ENCODE data around the gene KRT80. TPM values are rescaled to one million over a fixed set of nuclear protein-coding genes. Genes with fewer than 3 reads are reported as not detected.
A peak's percentile ranks its signal among the peaks of the same experiment; 100 is the strongest.

KRT80 gene
- polyA plus RNA-seq, 1 donor (not counting 4 experiments of a cell fraction or from before 2014, with no cell fraction given) = 4.1 TPM

- H2AFZ ChIP-seq (ENCODE audit: control insufficient read depth, low read length) = no peak overlapping the region
- H4K20me1 ChIP-seq (ENCODE audit: control insufficient read depth, extremely low read depth, insufficient read depth, low read length) = no peaks in the 10 kb centered on the region
- peak overlapping the region; percentile 7 for H3K9ac ChIP-seq (ENCODE audit: control insufficient read depth, extremely low read depth, insufficient read depth, low read length)
- H3K9me1 ChIP-seq (ENCODE audit: control insufficient read depth, extremely low read depth, insufficient read depth, low read length) = no peaks in the 10 kb centered on the region
- H3K27ac ChIP-seq (ENCODE audit: control insufficient read depth, insufficient read depth, low read length) = peak overlapping the region; percentile 63
- TF ChIP-seq EZH2 (IDR thresholded peaks at IDR 0.05; ENCODE audit: low read length) (no peak), CTCF (optimal IDR thresholded peaks at IDR 0.05 in 1 of 3, IDR thresholded peaks at IDR 0.05 in 1 of 3, conservative IDR thresholded peaks at IDR 0.05 in 1 of 3; ENCODE audit: extremely low read depth in 1 of 3, insufficient read depth in 2 of 3, low read length in 3 of 3) (no peak)
- dilution Hi-C loops (cut with MboI; ENCODE audit: extremely low pct_ligation_motif_present, low sequenced_read_pairs) = no loop called here
- no peaks in the 10 kb centered on the region for H3K36me3 ChIP-seq (ENCODE audit: control insufficient read depth in 2 of 2, extremely low read depth in 1 of 2, insufficient read depth in 2 of 2, low read length in 2 of 2)
- H3K4me3 ChIP-seq (ENCODE audit: control insufficient read depth in 2 of 3, extremely low read depth in 1 of 3, insufficient read depth in 2 of 3, low read depth in 1 of 3, low read length in 3 of 3) = no peak overlapping the region
- no peaks in the 10 kb centered on the region for H3K27me3 ChIP-seq (ENCODE audit: control insufficient read depth, extremely low read depth, insufficient read depth, low read length)
- peak; percentile 91 for FAIRE-seq
- no peaks in the 10 kb centered on the region for H3K9me3 ChIP-seq (ENCODE audit: control insufficient read depth, low read depth, low read length)
- H3K4me1 ChIP-seq (ENCODE audit: control insufficient read depth, extremely low read depth, insufficient read depth, low read length) = peaks cover 63% of the 10 kb centered on the region
- no peaks in the 10 kb centered on the region for H3K79me2 ChIP-seq (ENCODE audit: control insufficient read depth, insufficient read depth, low read length)
- peak overlapping the region; percentile 13 for H3K4me2 ChIP-seq (ENCODE audit: control insufficient read depth, extremely low read depth, insufficient read depth, low read depth, low read length)
- peak; percentile 84 for DNase-seq (ENCODE audit: low read depth, low spot score)
Observed at GRCh38 chr12:52210186-52210924, 18.5 kb upstream of the KRT80 start.

- Histone ChIP-seq H3K36me3 (ENCODE audit: control insufficient read depth in 2 of 2, extremely low read depth in 1 of 2, insufficient read depth in 2 of 2, low read length in 2 of 2) (no peaks in the 10 kb centered on the region), H3K9me1 (ENCODE audit: control insufficient read depth, extremely low read depth, insufficient read depth, low read length) (no peaks in the 10 kb centered on the region), H3K9ac (ENCODE audit: control insufficient read depth, extremely low read depth, insufficient read depth, low read length) (peak overlapping the region; percentile 70), H2AFZ (ENCODE audit: control insufficient read depth, low read length) (no peak overlapping the region), H3K27ac (ENCODE audit: control insufficient read depth, insufficient read depth, low read length) (peak overlapping the region; percentile 63), H3K4me3 (ENCODE audit: control insufficient read depth in 2 of 3, extremely low read depth in 1 of 3, insufficient read depth in 2 of 3, low read depth in 1 of 3, low read length in 3 of 3) (peak overlapping the region in 1 of 3 experiments; percentile 28), H3K79me2 (ENCODE audit: control insufficient read depth, insufficient read depth, low read length) (no peaks in the 10 kb centered on the region), H3K27me3 (ENCODE audit: control insufficient read depth, extremely low read depth, insufficient read depth, low read length) (no peaks in the 10 kb centered on the region), H4K20me1 (ENCODE audit: control insufficient read depth, extremely low read depth, insufficient read depth, low read length) (no peaks in the 10 kb centered on the region), H3K4me2 (ENCODE audit: control insufficient read depth, extremely low read depth, insufficient read depth, low read depth, low read length) (peak overlapping the region; percentile 63), H3K4me1 (ENCODE audit: control insufficient read depth, extremely low read depth, insufficient read depth, low read length) (peaks cover 65% of the 10 kb centered on the region), H3K9me3 (ENCODE audit: control insufficient read depth, low read depth, low read length) (no peaks in the 10 kb centered on the region)
- TF ChIP-seq EZH2 (IDR thresholded peaks at IDR 0.05; ENCODE audit: low read length) (no peak), CTCF (optimal IDR thresholded peaks at IDR 0.05 in 1 of 3, IDR thresholded peaks at IDR 0.05 in 1 of 3, conservative IDR thresholded peaks at IDR 0.05 in 1 of 3; ENCODE audit: extremely low read depth in 1 of 3, insufficient read depth in 2 of 3, low read length in 3 of 3) (no peak)
- FAIRE-seq (peak; percentile 99), DNase-seq (ENCODE audit: low read depth, low spot score) (no peak)
- dilution Hi-C loops (cut with MboI; ENCODE audit: extremely low pct_ligation_motif_present, low sequenced_read_pairs) = no loop called here
Observed at GRCh38 chr12:52209321-52209720, 17.5 kb upstream of the KRT80 start.
